HG02870 (cell line): ENCODE measurements around the gene RNF40.
A peak's percentile ranks its signal among the peaks of the same experiment; 100 is the strongest.

ENCODE experiments used
- ATAC-seq: cut with Tn5 transposase; IDR thresholded peaks from one replicate; pipeline ENCODE4 v1.9.1; 2021; ENCODE audit warnings: mild to moderate bottlenecking, moderate library complexity; ENCODE audit not compliant: unreplicated experiment

Gene RNF40

GRCh38 chr16:30740364-30741251 is 21.5 kb upstream of the RNF40 start:
- no peak for ATAC-seq

GRCh38 chr16:30741461-30741914 is 20.6 kb upstream of the RNF40 start:
- ATAC-seq = no peak

GRCh38 chr16:30743716-30744115 is 18.4 kb upstream of the RNF40 start:
- no peak for ATAC-seq

- ATAC-seq = no peak
Measured at GRCh38 chr16:30744183-30744582, 17.9 kb upstream of the RNF40 start.

GRCh38 chr16:30745082-30745481 is 17.0 kb upstream of the RNF40 start:
- no peak for ATAC-seq

GRCh38 chr16:30746638-30747175 is 15.4 kb upstream of the RNF40 start:
- no peak for ATAC-seq

- no peak for ATAC-seq
Measured at GRCh38 chr16:30747331-30747730, 14.8 kb upstream of the RNF40 start.

- peak; percentile 97 for ATAC-seq
Measured at GRCh38 chr16:30747799-30748633, 14.1 kb upstream of the RNF40 start, which contains the start of gene PHKG2. Gene PHKG2 (plus strand): TSS chr16:30748425. CDS start chr16:30748821, 396 bp downstream.

- ATAC-seq = no peak
Measured at GRCh38 chr16:30748634-30749445, 13.3 kb upstream of the RNF40 start.

- ATAC-seq = no peak
Measured at GRCh38 chr16:30750201-30750600, 11.9 kb upstream of the RNF40 start.

- no peak for ATAC-seq
Measured at GRCh38 chr16:30750876-30751465, 11.2 kb upstream of the RNF40 start.

- ATAC-seq = no peak
Measured at GRCh38 chr16:30753596-30753995, 8.5 kb upstream of the RNF40 start.

GRCh38 chr16:30755955-30756780 is 6.0 kb upstream of the RNF40 start:
- no peak for ATAC-seq

GRCh38 chr16:30756781-30757100 is 5.4 kb upstream of the RNF40 start:
- no peak for ATAC-seq

- no peak for ATAC-seq
Measured at GRCh38 chr16:30757316-30757715, 4.8 kb upstream of the RNF40 start.

- ATAC-seq = no peak
Measured at GRCh38 chr16:30758988-30759491, 3.1 kb upstream of the RNF40 start.

- no peak for ATAC-seq
Measured at GRCh38 chr16:30760001-30760559, 2.0 kb upstream of the RNF40 start.

GRCh38 chr16:30760577-30761426 is 1.3 kb upstream of the RNF40 start:
- no peak for ATAC-seq
